Measurements from ENCODE around the gene MREG.
"Not testable (repeated sequence)": the region's sequence is repeated elsewhere in the genome, so short reads cannot be mapped to it uniquely, and the experiment has no call there.

Gene MREG

DNA sequence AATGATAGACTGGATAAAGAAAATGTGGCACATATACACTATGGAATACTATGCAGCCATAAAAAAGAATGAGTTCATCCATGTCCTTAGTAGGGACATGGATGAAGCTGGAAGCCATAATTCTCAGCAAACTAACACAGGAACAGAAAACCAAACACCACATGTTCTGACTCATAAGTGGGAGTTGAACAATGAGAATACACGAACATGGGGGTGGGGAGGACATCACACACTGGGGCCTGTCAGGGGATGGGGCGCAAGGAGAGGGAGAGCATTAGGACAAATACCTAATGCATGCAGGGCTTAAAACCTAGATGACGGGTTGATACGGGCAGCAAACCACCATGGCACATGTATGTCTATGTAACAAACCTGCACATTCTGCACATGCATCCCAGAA, 42.5 kb downstream of the MREG start:
- H3K27ac ChIP-seq (ENCODE audit: low read depth, low read length); H3K36me3 ChIP-seq (ENCODE audit: insufficient read depth, low read length); H3K27me3 ChIP-seq (ENCODE audit: insufficient read depth, low read length); H3K9ac ChIP-seq (ENCODE audit: low read depth, low read length); H3K4me3 ChIP-seq (ENCODE audit: low read length); H3K9me3 ChIP-seq (ENCODE audit: insufficient read depth, low read depth, low read length): not testable (repeated sequence)
- 100% methylated on average over 4 of the region's 4 CpGs for WGBS
- H3K4me1 ChIP-seq (ENCODE audit: insufficient read depth, low read length), result peaks cover 15% of the 10 kb centered on the region

GRCh38 chr2:215970425-215970824, 42.9 kb downstream of the MREG start:
- no peak overlapping the region for H3K27ac ChIP-seq (ENCODE audit: low read depth, low read length)
- peaks cover 15% of the 10 kb centered on the region for H3K4me1 ChIP-seq (ENCODE audit: insufficient read depth, low read length)
- no peak overlapping the region for H3K9ac ChIP-seq (ENCODE audit: low read depth, low read length)
- no peak overlapping the region for H3K4me3 ChIP-seq (ENCODE audit: low read length)
- no peaks in the 10 kb centered on the region for H3K27me3 ChIP-seq (ENCODE audit: insufficient read depth, low read length)
- no peaks in the 10 kb centered on the region for H3K9me3 ChIP-seq (ENCODE audit: insufficient read depth, low read depth, low read length)
- WGBS, result 95% methylated on average over 5 of the region's 5 CpGs
- no peaks in the 10 kb centered on the region; the same call in 1 of the 2 replicates for H3K36me3 ChIP-seq (ENCODE audit: insufficient read depth, low read length)

DNA sequence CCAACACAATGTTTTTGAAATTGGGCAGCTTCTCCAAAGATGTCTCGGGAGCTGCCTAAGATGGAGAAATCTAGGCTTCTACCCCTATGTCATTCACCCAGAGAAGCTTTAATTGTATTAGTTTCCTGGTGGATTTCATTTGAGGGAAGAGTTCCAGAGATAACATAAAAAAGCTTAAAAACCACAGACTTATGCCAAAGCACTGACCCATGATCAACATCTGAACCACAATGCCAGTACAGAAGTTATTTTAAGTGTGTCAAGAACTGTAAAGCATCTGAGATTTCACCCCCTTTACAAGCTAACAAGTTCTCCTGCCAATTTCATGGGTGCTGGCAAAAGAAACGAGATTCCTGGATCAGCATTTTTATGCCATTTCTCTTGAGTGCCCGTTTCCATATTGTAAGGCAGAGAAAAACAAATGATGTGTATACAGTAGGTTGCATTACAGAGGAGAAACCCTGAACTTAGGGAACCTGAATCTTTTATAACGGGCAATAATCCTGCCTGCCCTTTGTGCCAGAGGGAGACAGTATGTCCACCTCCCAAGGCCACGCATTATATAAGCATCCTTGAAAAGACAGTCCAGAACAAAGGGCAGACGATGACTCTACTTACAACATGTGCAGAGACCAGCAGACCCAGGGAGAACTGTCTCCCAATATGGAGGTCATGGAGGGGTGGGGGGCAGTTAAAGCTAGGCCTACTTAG, 44.1 kb downstream of the MREG start:
- Histone ChIP-seq H3K4me1 (ENCODE audit: insufficient read depth, low read length) (peaks cover 11% of the 10 kb centered on the region; the same call in 1 of the 2 replicates), H3K36me3 (ENCODE audit: insufficient read depth, low read length) (no peaks in the 10 kb centered on the region; the same call in 1 of the 2 replicates), H3K4me3 (ENCODE audit: low read length) (no peak overlapping the region), H3K9ac (ENCODE audit: low read depth, low read length) (no peak overlapping the region), H3K27ac (ENCODE audit: low read depth, low read length) (no peak overlapping the region), H3K9me3 (ENCODE audit: insufficient read depth, low read depth, low read length) (no peaks in the 10 kb centered on the region), H3K27me3 (ENCODE audit: insufficient read depth, low read length) (no peaks in the 10 kb centered on the region)
- 95% methylated on average over 6 of the region's 6 CpGs for WGBS

DNA sequence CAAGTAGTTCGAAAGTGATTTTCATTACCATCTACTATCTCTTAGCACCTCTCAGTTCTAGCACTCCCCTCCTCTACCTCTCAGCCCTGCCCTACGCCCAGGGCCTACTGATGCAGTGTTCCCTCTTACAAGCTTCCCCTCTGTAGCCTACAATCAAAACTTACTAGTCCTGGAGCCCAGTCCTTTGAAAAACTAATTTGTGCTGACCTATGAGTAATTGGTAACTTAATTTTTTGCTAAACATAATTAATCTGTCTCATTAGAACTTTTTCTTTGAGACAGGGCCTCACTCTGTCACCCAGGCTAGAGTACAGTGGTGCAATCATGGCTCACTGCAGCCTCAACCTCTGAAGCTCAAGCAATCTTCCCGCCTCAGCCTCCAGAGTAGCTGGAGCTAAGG, 44.9 kb downstream of the MREG start:
- H3K9me3 ChIP-seq (ENCODE audit: insufficient read depth, low read depth, low read length), result no peaks in the 10 kb centered on the region
- H3K9ac ChIP-seq (ENCODE audit: low read depth, low read length), result no peak overlapping the region
- no peaks in the 10 kb centered on the region for H3K27me3 ChIP-seq (ENCODE audit: insufficient read depth, low read length)
- H3K4me3 ChIP-seq (ENCODE audit: low read length), result no peak overlapping the region
- no peak overlapping the region for H3K27ac ChIP-seq (ENCODE audit: low read depth, low read length)
- H3K36me3 ChIP-seq (ENCODE audit: insufficient read depth, low read length), result no peaks in the 10 kb centered on the region; the same call in 1 of the 2 replicates
- WGBS, result 94% methylated on average over 3 of the region's 3 CpGs
- peaks cover 3% of the 10 kb centered on the region; the same call in 1 of the 2 replicates for H3K4me1 ChIP-seq (ENCODE audit: insufficient read depth, low read length)

GRCh38 chr2:215967590-215968378, 45.6 kb downstream of the MREG start:
- H3K9ac ChIP-seq (ENCODE audit: low read depth, low read length), result no peak overlapping the region
- H3K27ac ChIP-seq (ENCODE audit: low read depth, low read length), result no peak overlapping the region
- 97% methylated on average over 3 of the region's 3 CpGs for WGBS

GRCh38 chr2:215966951-215967350, 46.4 kb downstream of the MREG start:
- Histone ChIP-seq H3K27ac (ENCODE audit: low read depth, low read length) (no peak overlapping the region), H3K27me3 (ENCODE audit: insufficient read depth, low read length) (no peaks in the 10 kb centered on the region), H3K4me3 (ENCODE audit: low read length) (no peak overlapping the region), H3K9ac (ENCODE audit: low read depth, low read length) (no peak overlapping the region), H3K4me1 (ENCODE audit: insufficient read depth, low read length) (no peaks in the 10 kb centered on the region), H3K9me3 (ENCODE audit: insufficient read depth, low read depth, low read length) (no peaks in the 10 kb centered on the region), H3K36me3 (ENCODE audit: insufficient read depth, low read length) (no peaks in the 10 kb centered on the region; the same call in 1 of the 2 replicates)
- 91% methylated on average over 3 of the region's 3 CpGs for WGBS

More at GRCh38 chr2:215967590-215968378, 45.6 kb downstream of the MREG start:
- Histone ChIP-seq H3K9me3 (ENCODE audit: insufficient read depth, low read depth, low read length) (no peaks in the 10 kb centered on the region), H3K4me1 (ENCODE audit: insufficient read depth, low read length) (no peaks in the 10 kb centered on the region), H3K36me3 (ENCODE audit: insufficient read depth, low read length) (no peaks in the 10 kb centered on the region; the same call in 1 of the 2 replicates), H3K4me3 (ENCODE audit: low read length) (no peak overlapping the region), H3K27me3 (ENCODE audit: insufficient read depth, low read length) (no peaks in the 10 kb centered on the region)

DNA sequence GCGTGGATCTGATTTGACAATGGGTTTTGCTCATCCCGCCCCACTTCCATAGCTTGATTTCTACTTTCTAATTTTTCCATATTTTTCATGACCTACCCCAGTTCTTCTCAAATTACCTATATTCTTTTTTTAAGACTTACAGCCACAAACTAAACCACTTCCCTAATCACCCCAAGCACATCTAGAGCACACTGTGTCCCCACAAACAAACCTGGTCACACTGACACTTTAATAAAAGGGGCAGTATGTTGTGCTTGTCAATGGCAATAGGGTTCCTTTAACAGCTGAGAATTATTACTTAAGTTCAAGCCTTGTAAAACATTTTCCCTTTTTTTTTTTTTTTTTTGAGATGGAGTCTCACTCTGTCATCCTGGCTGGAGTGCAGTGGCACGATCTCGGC, 47.1 kb downstream of the MREG start:
- Histone ChIP-seq H3K27me3 (ENCODE audit: insufficient read depth, low read length) (no peaks in the 10 kb centered on the region), H3K9me3 (ENCODE audit: insufficient read depth, low read depth, low read length) (no peaks in the 10 kb centered on the region), H3K4me1 (ENCODE audit: insufficient read depth, low read length) (no peaks in the 10 kb centered on the region), H3K9ac (ENCODE audit: low read depth, low read length) (no peak overlapping the region), H3K27ac (ENCODE audit: low read depth, low read length) (no peak overlapping the region), H3K36me3 (ENCODE audit: insufficient read depth, low read length) (no peaks in the 10 kb centered on the region), H3K4me3 (ENCODE audit: low read length) (no peak overlapping the region)
- 85% methylated on average over 4 of the region's 4 CpGs for WGBS

GRCh38 chr2:215965532-215966165, 47.7 kb downstream of the MREG start:
- H3K4me3 ChIP-seq (ENCODE audit: low read length), result no peak overlapping the region
- WGBS, result 100% methylated on average over 1 of the region's 1 CpG
- H3K9ac ChIP-seq (ENCODE audit: low read depth, low read length), result no peak overlapping the region
- H3K4me1 ChIP-seq (ENCODE audit: insufficient read depth, low read length), result no peaks in the 10 kb centered on the region
- H3K27me3 ChIP-seq (ENCODE audit: insufficient read depth, low read length), result no peaks in the 10 kb centered on the region
- H3K27ac ChIP-seq (ENCODE audit: low read depth, low read length), result no peak overlapping the region
- H3K36me3 ChIP-seq (ENCODE audit: insufficient read depth, low read length), result no peaks in the 10 kb centered on the region
- H3K9me3 ChIP-seq (ENCODE audit: insufficient read depth, low read depth, low read length), result no peaks in the 10 kb centered on the region

- Histone ChIP-seq H3K27ac (ENCODE audit: low read depth, low read length) (no peak overlapping the region), H3K36me3 (ENCODE audit: insufficient read depth, low read length) (no peaks in the 10 kb centered on the region), H3K4me1 (ENCODE audit: insufficient read depth, low read length) (no peaks in the 10 kb centered on the region), H3K4me3 (ENCODE audit: low read length) (no peak overlapping the region), H3K27me3 (ENCODE audit: insufficient read depth, low read length) (no peaks in the 10 kb centered on the region), H3K9ac (ENCODE audit: low read depth, low read length) (no peak overlapping the region), H3K9me3 (ENCODE audit: insufficient read depth, low read depth, low read length) (no peaks in the 10 kb centered on the region)
- WGBS, result 93% methylated on average over 5 of the region's 5 CpGs
Measured at GRCh38 chr2:215961981-215962380, 51.4 kb downstream of the MREG start.

DNA sequence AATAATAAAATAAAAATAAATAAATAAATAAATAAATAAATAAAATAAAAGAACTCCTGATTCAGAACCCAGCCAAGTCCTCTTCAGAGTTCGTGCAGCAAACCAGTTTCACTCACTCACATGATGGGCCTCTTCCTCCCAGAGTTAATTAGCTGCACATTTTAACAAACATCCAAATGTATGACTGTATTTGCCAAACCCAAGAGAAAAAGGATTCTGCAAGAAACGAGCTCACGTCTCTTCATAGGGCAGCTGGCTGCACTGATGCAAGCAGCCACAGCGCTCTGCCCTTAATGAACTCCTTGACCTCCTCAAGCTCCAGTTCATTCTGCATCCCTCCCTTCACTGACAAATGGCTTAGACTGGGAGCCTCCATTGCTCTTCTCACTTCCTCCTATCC, 55.1 kb downstream of the MREG start:
- no peaks in the 10 kb centered on the region for H3K9me3 ChIP-seq (ENCODE audit: insufficient read depth, low read depth, low read length)
- H3K36me3 ChIP-seq (ENCODE audit: insufficient read depth, low read length), result no peaks in the 10 kb centered on the region
- H3K9ac ChIP-seq (ENCODE audit: low read depth, low read length), result no peak overlapping the region
- 95% methylated on average over 4 of the region's 4 CpGs for WGBS
- H3K27me3 ChIP-seq (ENCODE audit: insufficient read depth, low read length), result no peaks in the 10 kb centered on the region
- no peak overlapping the region for H3K4me3 ChIP-seq (ENCODE audit: low read length)
- no peak overlapping the region for H3K27ac ChIP-seq (ENCODE audit: low read depth, low read length)
- H3K4me1 ChIP-seq (ENCODE audit: insufficient read depth, low read length), result no peaks in the 10 kb centered on the region

Measured in HUES64 (cell line).